Pancreas (tissue), 10 donors: ENCODE data around the gene OGFRL1. TPM values are rescaled to one million over a fixed set of nuclear protein-coding genes. Genes with fewer than 3 reads are reported as not detected.

ENCODE experiments used
- ATAC-seq, 4 donors: fragments of 200-7000 bp; cut with Tn5 transposase; one replicate each; pipeline versions ENCODE4 v1.8.0 to v1.9.1; 2020; ENCODE audit warnings: mild to moderate bottlenecking in 4 of 4, moderate library complexity in 4 of 4
- DNase-seq, 6 donors: peaks; one replicate each; pipeline ENCODE4 v3.0.0-alpha.2; 2020
- FAIRE-seq: peaks from 2 replicates; lab custom pipeline; 2012; peaks lifted over from hg19 to GRCh38; lab: Jason Lieb, UNC
- H3K27ac ChIP-seq, 4 donors: fragments of 200-600 bp; sonication (generic); 1 replicate in 3 of 4; 2 replicates in 1 of 4; pipeline versions ENCODE4 v1.5.0 to v1.8.0; 2020
- H3K27me3 ChIP-seq, 4 donors: fragments of 200-600 bp; one replicate each; pipeline ENCODE4 v1.8.0; 2021
- H3K36me3 ChIP-seq, 3 donors: fragments of 200-600 bp; sonication (generic) in 1 of 3; one replicate each; pipeline versions ENCODE4 v1.5.0 to v1.8.0; 2020 to 2021
- H3K4me1 ChIP-seq, 3 donors: fragments of 200-600 bp; one replicate each; pipeline ENCODE4 v1.8.0; 2021
- H3K4me3 ChIP-seq, 4 donors: fragments of 200-600 bp; sonication (generic) in 2 of 4; one replicate each; pipeline versions ENCODE4 v1.5.0 to v1.8.0; 2020 to 2021
- H3K9me3 ChIP-seq, 4 donors: fragments of 200-600 bp; one replicate each; pipeline ENCODE4 v1.8.0; 2021
- WGBS, 2 donors: extraction: QIAGEN DNeasy Blood & Tissue Kit; methylation state at CpG; one replicate each; pipeline ENCODE4 v1.1.7; 2013; 5-methylcytosine and 5-hydroxymethylcytosine counted together
- intact Hi-C, 3 donors: fragments of 100-400 bp; cut with DNase I; formaldehyde crosslinking; loops; one replicate each; pipeline versions ENCODE4 v1.11.1 to v1.14.2; 2022
- polyA plus RNA-seq, 2 donors: library from polyadenylated mRNA; stranded (reverse); fragments of 200-250 nt; gene quantifications; one replicate each; pipeline ENCODE4 v1.2.3, GENCODE V29; 2013
- total RNA-seq, 6 donors: library from RNA; stranded (reverse); fragmentation: NEBNext Ultra II Directional in 4 of 6; extraction: Animal tissue kit (Norgen Biotek cat#: 25700) in 4 of 6; gene quantifications; one replicate each; pipeline versions ENCODE4 v1.2.1 to v1.2.4, GENCODE V29; 2021 to 2023
- TF ChIP-seq, protein P1 (sequence below), 4 donors: fragments of 200-600 bp; sonication (generic) in 3 of 4; IDR thresholded peaks; one replicate each; pipeline versions ENCODE4 v1.5.0 to v1.8.0; 2021; ENCODE audit warnings: antibody characterized with exemption in 4 of 4
- donor health status: healthy with polysubstance abuse.
- donor health status: DM: no; HTN: no; CAD: no; lungs with moderate emphysema.
- donor health status: DM: no; HTN: no; CAD: no.
- donor health status: control.
- donor health status: control.
- donor health status: Bipolar disorder and iron deficiency.
- donor health status: DM: yes; HTN: yes; CAD: no.
- donor health status: DM: no; HTN: no; CAD: no.
- donor health status: DM: no; HTN: no; CAD: no.
- donor health status: DM: yes; HTN: yes; CAD: no.

OGFRL1 gene
- total and polyA plus RNA-seq, 8 donors: 3.3 to 10.8 (median 4.3) TPM

DNA sequence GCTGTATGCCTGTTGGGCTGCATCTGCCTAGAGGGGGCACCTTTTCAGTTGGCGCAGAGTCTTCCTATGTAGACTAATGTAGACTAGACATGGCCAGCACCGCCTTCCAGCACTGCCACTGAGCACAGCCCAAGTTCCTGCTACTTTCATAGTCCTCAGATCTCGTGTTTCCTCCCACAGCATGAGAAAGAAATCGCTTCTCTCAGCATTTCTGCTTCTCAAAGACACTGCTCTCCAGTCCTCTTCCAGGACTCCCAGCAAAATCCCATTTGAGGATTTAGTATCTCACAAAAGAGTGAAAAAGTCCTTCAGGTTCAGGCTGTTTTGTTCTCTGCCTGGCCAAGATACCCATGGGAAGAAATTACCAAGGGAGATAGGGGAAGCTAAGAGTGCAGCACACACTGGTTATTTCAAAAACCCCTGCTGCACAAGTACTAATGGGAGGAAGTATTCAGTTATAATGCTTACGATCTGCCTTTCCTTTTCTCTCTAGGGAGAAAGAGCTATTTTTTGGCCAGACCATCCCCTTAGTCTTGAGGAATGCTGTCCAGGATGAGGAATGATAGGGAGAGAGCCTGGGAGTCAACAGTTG lies 35.7 kb downstream of the OGFRL1 start:
- TF ChIP-seq, protein P1, sequence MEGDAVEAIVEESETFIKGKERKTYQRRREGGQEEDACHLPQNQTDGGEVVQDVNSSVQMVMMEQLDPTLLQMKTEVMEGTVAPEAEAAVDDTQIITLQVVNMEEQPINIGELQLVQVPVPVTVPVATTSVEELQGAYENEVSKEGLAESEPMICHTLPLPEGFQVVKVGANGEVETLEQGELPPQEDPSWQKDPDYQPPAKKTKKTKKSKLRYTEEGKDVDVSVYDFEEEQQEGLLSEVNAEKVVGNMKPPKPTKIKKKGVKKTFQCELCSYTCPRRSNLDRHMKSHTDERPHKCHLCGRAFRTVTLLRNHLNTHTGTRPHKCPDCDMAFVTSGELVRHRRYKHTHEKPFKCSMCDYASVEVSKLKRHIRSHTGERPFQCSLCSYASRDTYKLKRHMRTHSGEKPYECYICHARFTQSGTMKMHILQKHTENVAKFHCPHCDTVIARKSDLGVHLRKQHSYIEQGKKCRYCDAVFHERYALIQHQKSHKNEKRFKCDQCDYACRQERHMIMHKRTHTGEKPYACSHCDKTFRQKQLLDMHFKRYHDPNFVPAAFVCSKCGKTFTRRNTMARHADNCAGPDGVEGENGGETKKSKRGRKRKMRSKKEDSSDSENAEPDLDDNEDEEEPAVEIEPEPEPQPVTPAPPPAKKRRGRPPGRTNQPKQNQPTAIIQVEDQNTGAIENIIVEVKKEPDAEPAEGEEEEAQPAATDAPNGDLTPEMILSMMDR (IDR thresholded peaks at IDR 0.05): no peak
- DNase-seq (no peak), ATAC-seq (peak in 1 of 4 donors; percentile 68)

DNA sequence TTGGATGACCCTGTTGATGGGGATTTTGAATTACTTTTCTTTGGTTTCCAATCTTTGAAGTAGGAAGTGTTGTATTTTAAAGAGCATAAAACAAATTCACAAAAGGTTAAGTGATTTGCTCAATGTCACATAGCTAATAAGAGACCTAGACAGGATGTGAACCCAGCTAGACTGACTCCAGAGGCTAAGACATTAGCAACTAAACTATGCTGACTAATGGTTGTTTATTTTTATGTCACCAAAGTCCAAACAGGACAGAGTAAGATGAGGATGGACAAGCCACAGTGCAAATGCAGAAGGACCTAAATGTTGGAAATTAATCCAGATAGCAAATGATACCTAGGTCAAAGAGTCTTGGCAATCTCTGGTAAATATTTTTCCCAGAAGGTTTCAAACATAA lies 38.0 kb downstream of the OGFRL1 start:
- no peak for FAIRE-seq
- H3K36me3 ChIP-seq: no peaks in the 10 kb centered on the region
- ATAC-seq: no peak
- no peaks in the 10 kb centered on the region for H3K27me3 ChIP-seq
- peaks cover 0 to 7% (median 0%) of the 10 kb centered on the region in 3 donors for H3K4me1 ChIP-seq
- intact Hi-C loops: no loop called here
- no peak overlapping the region for H3K27ac ChIP-seq
- no peak for DNase-seq
- TF ChIP-seq, protein P1 (IDR thresholded peaks at IDR 0.05): no peak
- no peak overlapping the region for H3K4me3 ChIP-seq
- H3K9me3 ChIP-seq: no peaks in the 10 kb centered on the region

More for the DNA sequence above, 35.7 kb downstream of the OGFRL1 start:
- peaks cover 0 to 7% (median 0%) of the 10 kb centered on the region in 3 donors for H3K4me1 ChIP-seq
- H3K36me3 ChIP-seq: no peaks in the 10 kb centered on the region
- H3K9me3 ChIP-seq: no peaks in the 10 kb centered on the region
- FAIRE-seq: no peak
- intact Hi-C loops: no loop called here
- WGBS, 2 donors: 83 to 84% methylated on average over 5 of the region's 5 CpGs
- no peak overlapping the region for H3K4me3 ChIP-seq
- no peaks in the 10 kb centered on the region for H3K27me3 ChIP-seq
- H3K27ac ChIP-seq: no peak overlapping the region

DNA sequence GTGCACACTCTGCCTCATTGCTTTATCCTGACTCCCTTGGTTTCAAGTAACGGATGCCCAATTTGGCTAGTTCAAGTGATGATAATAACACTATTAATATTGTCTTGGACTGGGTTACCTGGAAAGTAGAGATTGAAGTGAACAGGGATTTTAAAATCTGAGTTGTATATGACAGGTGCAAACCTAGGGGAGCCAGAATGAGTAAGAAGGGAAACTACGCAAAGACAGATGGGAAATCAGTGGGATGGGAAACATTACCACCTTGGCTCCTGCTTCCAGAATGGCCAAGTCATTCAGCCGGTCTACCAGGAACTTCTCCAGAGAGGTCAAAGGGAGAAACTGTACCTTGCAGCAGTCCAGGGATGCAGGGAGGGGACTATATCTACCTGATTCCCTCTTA lies 41.9 kb downstream of the OGFRL1 start:
- H3K27me3 ChIP-seq: no peaks in the 10 kb centered on the region
- WGBS, 2 donors: 93 to 95% methylated on average over 3 of the region's 3 CpGs
- H3K9me3 ChIP-seq: peaks cover 0 to 3% (median 0%) of the 10 kb centered on the region in 4 donors
- H3K4me1 ChIP-seq: no peaks in the 10 kb centered on the region
- ATAC-seq: no peak
- no peaks in the 10 kb centered on the region for H3K36me3 ChIP-seq
- TF ChIP-seq, protein P1 (IDR thresholded peaks at IDR 0.05): no peak
- no peak overlapping the region for H3K27ac ChIP-seq
- no peak for DNase-seq
- no peak for FAIRE-seq
- H3K4me3 ChIP-seq: no peak overlapping the region
- intact Hi-C loops: no loop called here

DNA sequence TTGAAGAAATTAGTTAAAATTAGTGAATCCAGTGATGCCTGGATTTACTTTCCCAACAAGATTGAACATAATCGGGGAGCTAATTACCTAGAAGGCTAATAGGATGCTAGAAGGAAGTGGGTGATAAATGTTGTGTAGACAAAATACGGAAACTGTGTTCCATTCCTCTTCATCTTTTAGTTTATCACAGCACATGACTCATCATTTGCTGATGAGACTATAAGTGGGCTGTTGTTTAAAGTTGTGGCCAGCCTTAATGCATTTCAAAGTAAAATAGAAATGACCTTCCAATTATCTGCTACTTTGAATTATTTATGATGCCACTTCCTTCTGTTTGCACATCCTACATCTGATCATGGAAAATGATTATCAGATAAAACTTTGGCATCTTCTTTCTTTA lies 43.4 kb downstream of the OGFRL1 start:
- H3K36me3 ChIP-seq: no peaks in the 10 kb centered on the region
- H3K27ac ChIP-seq: no peak overlapping the region
- TF ChIP-seq, protein P1 (IDR thresholded peaks at IDR 0.05): no peak
- peaks cover 0 to 3% (median 0%) of the 10 kb centered on the region in 4 donors for H3K9me3 ChIP-seq
- ATAC-seq (no peak), FAIRE-seq (no peak), DNase-seq (no peak)
- H3K4me1 ChIP-seq: no peaks in the 10 kb centered on the region
- intact Hi-C loops: no loop called here
- no peaks in the 10 kb centered on the region for H3K27me3 ChIP-seq
- no peak overlapping the region for H3K4me3 ChIP-seq
- 71 to 82% methylated on average over 2 of the region's 2 CpGs for WGBS, 2 donors

DNA sequence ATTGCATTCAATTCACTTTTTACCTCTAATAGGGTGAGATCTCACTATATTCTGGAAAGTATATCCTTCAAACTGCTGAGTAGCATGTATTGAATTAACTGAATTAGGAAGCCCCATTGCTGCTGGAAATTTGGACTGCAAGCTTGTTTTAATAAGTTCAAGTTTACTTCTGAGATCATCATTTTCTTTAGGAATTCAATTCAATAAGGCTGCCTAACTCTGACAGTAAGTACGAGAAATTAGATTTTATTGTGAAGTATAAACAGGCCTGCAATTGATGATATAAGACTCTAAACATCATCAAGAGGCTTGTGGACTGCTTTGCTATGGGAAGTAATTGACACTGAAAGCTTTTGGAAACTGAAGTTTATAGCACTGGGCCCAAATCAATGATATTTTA lies 44.4 kb downstream of the OGFRL1 start:
- ATAC-seq (no peak), FAIRE-seq (no peak), DNase-seq (no peak)
- Histone ChIP-seq H3K36me3 (no peaks in the 10 kb centered on the region), H3K4me1 (no peaks in the 10 kb centered on the region), H3K27me3 (no peaks in the 10 kb centered on the region), H3K4me3 (no peak overlapping the region), H3K27ac (no peak overlapping the region), H3K9me3 (peaks cover 0 to 3% (median 0%) of the 10 kb centered on the region in 4 donors)
- 96 to 100% methylated on average over 1 of the region's 1 CpG for WGBS, 2 donors
- intact Hi-C loops: no loop called here
- TF ChIP-seq, protein P1 (IDR thresholded peaks at IDR 0.05): no peak
